ENCODE data around the gene SRSF9. TPM values are rescaled to one million over a fixed set of nuclear protein-coding genes. Genes with fewer than 3 reads are reported as not detected.

The SRSF9 gene
- total and polyA plus RNA-seq, 2 of the 4 experiments (the other 2 are of a cell fraction), result 102 to 143 TPM

DNA sequence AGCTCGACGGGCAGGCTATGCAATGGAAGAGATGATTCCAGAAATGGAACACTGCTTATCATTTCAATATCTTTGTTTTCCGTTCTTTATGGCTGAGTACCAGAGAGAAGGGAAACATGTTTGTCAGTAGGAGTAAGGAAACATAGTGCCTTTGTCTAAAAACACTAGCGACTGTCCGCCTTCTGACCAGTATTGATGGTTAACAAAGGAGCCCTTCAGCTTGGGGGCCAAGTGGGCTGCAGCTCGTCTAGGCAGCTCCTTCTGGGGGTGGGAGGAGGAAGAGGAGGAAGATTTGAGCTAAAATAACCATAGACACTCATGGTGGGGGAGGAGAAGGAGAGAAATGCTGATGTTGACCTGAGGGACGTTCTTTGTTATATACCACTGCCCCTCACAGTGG, 44.5 kb upstream of the SRSF9 start:
- Histone ChIP-seq H2AK5ac (ENCODE audit: low read depth, low read length) (no peak overlapping the region), H3K18ac (ENCODE audit: low read depth, low read length) (no peak overlapping the region), H3K9me3 (ENCODE audit: control insufficient read depth, insufficient read depth, low read length) (no peaks in the 10 kb centered on the region), H3K4me1 (ENCODE audit: control insufficient read depth, insufficient read depth, low read length) (no peaks in the 10 kb centered on the region), H4K8ac (ENCODE audit: low read depth in 2 of 2, low read length in 2 of 2) (no peak overlapping the region), H2AK9ac (replicated peaks; ENCODE audit: low read depth, low read length, poor library complexity) (no peak overlapping the region), H3K23ac (ENCODE audit: low read depth, low read length) (no peak overlapping the region), H3K36me3 (ENCODE audit: control insufficient read depth, insufficient read depth, low read length) (peaks cover 30% of the 10 kb centered on the region), H3K9me1 (ENCODE audit: insufficient read depth, low read length) (no peaks in the 10 kb centered on the region), H3K9ac (ENCODE audit: low read depth, low read length) (no peak overlapping the region), H3K79me1 (ENCODE audit: low read depth in 1 of 2, low read length in 2 of 2) (no peaks in the 10 kb centered on the region), H3K27ac (ENCODE audit: insufficient read depth, low read length) (no peak overlapping the region), H3K14ac (replicated peaks; ENCODE audit: low read depth, low read length) (no peak overlapping the region), H3K27me3 (ENCODE audit: control insufficient read depth, insufficient read depth, low read length) (no peaks in the 10 kb centered on the region), H4K5ac (ENCODE audit: low read depth, low read length) (no peak overlapping the region), H3K4ac (ENCODE audit: low read depth, low read length) (no peak overlapping the region), H2AFZ (replicated peaks; ENCODE audit: low read length, poor library complexity) (no peak overlapping the region), H2BK5ac (ENCODE audit: low read depth, low read length, poor library complexity, severe bottlenecking) (no peak overlapping the region), H4K91ac (ENCODE audit: insufficient read depth, low read depth, low read length) (no peak overlapping the region), H2BK120ac (ENCODE audit: low read depth, low read length) (no peak overlapping the region), H3K4me2 (ENCODE audit: low read depth, low read length) (no peak overlapping the region), H4K20me1 (ENCODE audit: insufficient read depth, low read length) (no peaks in the 10 kb centered on the region), H2BK20ac (ENCODE audit: low read depth, low read length) (no peak overlapping the region), H2BK15ac (ENCODE audit: low read depth, low read length) (no peak overlapping the region), H3K56ac (ENCODE audit: extremely low read depth, insufficient read depth, low read length) (no peak overlapping the region), H3K4me3 (ENCODE audit: insufficient read depth, low read depth, low read length) (no peak overlapping the region)
- DNase-seq, result no peak
- TF ChIP-seq NFE2L2 (IDR thresholded peaks at IDR 0.05; ENCODE audit: low read depth, low read length) (no peak), MAZ (IDR thresholded peaks at IDR 0.05; ENCODE audit: borderline replicate concordance, low read depth, low read length) (no peak), CEBPB (IDR thresholded peaks at IDR 0.05; ENCODE audit: low read depth, low read length) (no peak), RAD21 (IDR thresholded peaks at IDR 0.05; ENCODE audit: low read length) (no peak), CHD1 (IDR thresholded peaks at IDR 0.05; ENCODE audit: low read depth, low read length) (no peak), RFX5 (IDR thresholded peaks at IDR 0.05; ENCODE audit: low read depth, low read length) (no peak), MXI1 (IDR thresholded peaks at IDR 0.05; ENCODE audit: borderline replicate concordance, low read depth, low read length) (no peak), MAFK (IDR thresholded peaks at IDR 0.05; ENCODE audit: low read depth, low read length) (no peak), RCOR1 (IDR thresholded peaks at IDR 0.05; ENCODE audit: insufficient replicate concordance, low read length) (no peak), FOS (IDR thresholded peaks at IDR 0.05; ENCODE audit: low read depth, low read length) (no peak), SMC3 (IDR thresholded peaks at IDR 0.05; ENCODE audit: low read depth, low read length) (no peak), POLR2A (IDR thresholded peaks at IDR 0.05; ENCODE audit: low read depth, low read length) (no peak)
- TF ChIP-seq, protein P1, sequence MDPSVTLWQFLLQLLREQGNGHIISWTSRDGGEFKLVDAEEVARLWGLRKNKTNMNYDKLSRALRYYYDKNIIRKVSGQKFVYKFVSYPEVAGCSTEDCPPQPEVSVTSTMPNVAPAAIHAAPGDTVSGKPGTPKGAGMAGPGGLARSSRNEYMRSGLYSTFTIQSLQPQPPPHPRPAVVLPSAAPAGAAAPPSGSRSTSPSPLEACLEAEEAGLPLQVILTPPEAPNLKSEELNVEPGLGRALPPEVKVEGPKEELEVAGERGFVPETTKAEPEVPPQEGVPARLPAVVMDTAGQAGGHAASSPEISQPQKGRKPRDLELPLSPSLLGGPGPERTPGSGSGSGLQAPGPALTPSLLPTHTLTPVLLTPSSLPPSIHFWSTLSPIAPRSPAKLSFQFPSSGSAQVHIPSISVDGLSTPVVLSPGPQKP (IDR thresholded peaks at IDR 0.05; ENCODE audit: borderline replicate concordance, low read depth, low read length), result no peak
- TF ChIP-seq, protein P2, sequence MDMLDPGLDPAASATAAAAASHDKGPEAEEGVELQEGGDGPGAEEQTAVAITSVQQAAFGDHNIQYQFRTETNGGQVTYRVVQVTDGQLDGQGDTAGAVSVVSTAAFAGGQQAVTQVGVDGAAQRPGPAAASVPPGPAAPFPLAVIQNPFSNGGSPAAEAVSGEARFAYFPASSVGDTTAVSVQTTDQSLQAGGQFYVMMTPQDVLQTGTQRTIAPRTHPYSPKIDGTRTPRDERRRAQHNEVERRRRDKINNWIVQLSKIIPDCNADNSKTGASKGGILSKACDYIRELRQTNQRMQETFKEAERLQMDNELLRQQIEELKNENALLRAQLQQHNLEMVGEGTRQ (IDR thresholded peaks at IDR 0.05; ENCODE audit: low read depth, low read length), result no peak
- CTCF ChIA-PET, result no interaction called here
- dilution Hi-C loops (cut with HindIII; ENCODE audit: low sequenced_read_pairs, unreplicated experiment), result no loop called here
- no CpG with 5 or more reads among the region's 7 CpGs for WGBS, 2 experiments (ENCODE audit: extremely low coverage in 2 of 2, insufficient read length in 1 of 2)
- in situ Hi-C loops (cut with MboI; ENCODE audit: low sequenced_read_pairs), result no loop called here
- no peak for ATAC-seq (ENCODE audit: low read depth)
- BruUV-seq (replicated peaks), result no TSS peak
- POLR2A ChIA-PET (ENCODE audit: unreplicated experiment), result no interaction called here
- intact Hi-C loops (cut with micrococcal nuclease), result no loop called here
